Activated gamma-delta T cell treated with anti-CD3 and anti-CD28 coated beads, Interleukin-2, amount 50 U/mL, for 16 hours (primary cell): ENCODE results near the gene TTN.

Experiments used
- DNase-seq: peaks from one replicate; pipeline ENCODE4 v3.0.0-alpha.2; 2020; ENCODE audit warnings: low read depth

TTN gene

DNA sequence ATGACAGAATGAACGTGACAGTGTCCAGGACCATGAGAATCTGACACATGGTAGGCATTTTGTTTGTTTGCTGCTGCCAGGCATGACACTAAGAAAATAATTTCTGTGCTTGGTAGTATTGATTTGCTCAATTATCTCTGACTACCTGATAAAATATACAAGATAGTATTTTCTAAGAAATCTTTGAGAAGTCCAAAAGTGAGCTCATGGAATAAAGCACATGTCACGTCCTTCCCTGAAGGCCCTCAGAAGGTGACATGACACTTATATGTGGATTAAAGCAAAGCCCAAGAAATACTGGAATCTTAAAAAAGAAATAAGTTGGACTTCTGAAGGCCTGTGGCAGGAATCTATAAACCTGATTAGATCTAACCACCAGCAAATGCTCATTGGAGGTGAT lies 3.8 kb upstream of the TTN start:
- DNase-seq, result no peak

DNA sequence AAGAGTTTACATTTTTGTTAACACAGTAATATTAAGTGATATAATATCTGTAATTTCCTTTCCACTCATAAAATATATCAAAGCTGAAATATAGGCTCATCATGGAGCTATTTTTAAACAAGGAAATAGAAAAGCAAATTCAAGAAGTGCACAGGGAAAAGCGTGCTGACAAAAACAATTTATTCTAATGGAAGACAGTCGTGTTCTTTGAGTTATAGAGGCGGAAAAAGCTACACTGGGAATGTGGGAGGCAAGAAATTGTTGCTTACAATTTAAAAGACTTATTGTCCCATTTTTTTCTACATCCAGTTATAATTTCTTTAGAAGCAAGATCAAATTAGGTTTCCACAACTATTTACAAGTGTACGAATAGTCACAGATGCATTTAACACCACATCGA lies 3.2 kb upstream of the TTN start:
- no peak for DNase-seq

DNA sequence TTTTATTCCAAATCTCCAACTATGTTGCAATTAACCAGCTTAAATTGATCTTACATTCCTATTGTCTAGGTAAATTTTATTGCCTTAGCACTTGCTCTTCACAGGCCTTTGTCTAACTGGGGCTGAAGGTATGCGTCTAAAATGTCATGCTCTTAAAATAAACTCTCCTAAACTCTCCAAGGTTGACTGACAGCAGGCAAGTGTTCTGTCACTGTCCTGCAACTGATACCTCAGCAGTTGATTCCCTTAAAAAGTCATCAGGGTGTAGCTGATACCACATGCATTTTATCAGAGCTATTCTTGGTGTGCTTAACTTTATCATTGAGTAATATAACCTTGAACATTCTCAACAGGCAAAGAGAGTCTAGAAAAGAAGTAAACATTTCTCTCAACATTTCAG lies 680 bp downstream of the TTN start:
- no peak for DNase-seq

DNA sequence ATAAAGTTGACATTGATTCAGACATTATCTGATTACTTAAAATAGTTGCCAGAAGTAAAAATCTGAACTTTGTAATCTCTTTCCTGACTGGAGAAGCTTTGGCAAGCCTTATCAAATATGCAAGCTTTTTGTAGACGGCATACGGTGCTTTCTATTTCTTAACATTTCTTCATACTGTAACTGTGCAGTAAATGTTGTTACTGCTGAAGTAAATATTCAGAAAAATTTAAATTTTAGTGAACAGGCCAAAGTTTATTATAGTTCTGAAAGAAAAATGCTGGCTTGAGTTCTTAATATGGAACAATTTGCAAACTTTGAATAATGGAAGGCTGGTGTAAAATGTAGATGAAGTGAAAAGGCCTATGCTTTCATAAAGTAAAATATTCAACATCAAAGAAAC lies 1.8 kb downstream of the TTN start:
- no peak for DNase-seq

DNA sequence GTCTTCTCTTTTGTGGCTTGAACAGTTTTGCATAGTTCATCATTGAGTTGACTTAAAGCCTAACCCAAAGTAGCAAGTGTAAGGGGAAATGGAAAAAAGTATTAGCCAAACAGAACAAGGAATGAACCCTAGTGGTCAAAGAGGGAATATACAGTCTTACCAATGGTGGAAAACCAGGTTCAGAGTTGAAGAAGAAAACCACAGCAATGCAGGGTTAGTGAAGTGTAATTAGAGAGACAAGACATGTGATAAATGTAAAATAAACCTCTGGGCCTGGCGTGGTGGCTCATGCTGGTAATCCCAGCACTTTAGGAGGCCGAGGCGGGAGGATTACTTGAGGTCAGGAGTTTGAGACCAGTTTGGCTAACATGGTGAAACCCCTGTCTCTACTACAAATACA lies 2.4 kb downstream of the TTN start:
- DNase-seq, result no peak

DNA sequence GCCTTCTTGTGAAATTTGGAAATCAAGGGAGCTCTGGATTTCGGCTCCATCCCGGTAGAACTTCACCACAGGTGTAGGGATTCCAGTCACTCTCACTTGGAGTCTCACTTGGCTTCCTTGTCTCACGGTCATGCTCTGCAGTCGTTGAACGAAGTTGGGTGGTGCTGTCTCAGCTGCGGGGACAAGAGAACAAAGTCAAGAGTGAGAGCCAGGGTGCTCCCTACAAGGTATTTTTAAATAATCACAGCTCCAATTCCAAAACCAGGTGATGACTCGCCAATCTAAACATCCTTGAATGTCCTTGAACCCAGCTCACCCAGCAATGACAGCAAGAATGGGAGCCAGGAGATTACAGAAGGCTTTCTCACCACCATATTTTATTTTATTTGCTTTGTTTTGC lies 6.7 kb downstream of the TTN start:
- no peak for DNase-seq

DNA sequence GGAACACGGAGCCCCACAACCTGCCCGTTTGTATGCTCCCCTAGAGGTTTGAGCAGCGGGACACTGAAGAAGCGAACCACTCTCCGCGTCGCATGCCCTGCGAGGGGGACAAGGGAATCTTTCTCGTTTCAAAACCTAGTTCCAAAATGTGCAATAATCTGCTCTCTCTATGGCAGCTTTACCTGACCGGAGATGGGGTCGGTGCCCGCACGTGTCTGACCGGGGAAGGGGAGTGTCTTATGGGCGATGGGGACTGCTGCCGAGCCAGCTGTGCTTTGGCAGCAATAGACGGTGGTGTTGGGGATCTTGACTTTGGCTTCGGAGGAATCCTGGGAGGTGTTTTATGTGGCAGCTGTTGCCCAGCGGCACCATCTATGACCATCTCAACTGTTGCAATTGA lies 7.9 kb downstream of the TTN start:
- DNase-seq, result no peak

DNA sequence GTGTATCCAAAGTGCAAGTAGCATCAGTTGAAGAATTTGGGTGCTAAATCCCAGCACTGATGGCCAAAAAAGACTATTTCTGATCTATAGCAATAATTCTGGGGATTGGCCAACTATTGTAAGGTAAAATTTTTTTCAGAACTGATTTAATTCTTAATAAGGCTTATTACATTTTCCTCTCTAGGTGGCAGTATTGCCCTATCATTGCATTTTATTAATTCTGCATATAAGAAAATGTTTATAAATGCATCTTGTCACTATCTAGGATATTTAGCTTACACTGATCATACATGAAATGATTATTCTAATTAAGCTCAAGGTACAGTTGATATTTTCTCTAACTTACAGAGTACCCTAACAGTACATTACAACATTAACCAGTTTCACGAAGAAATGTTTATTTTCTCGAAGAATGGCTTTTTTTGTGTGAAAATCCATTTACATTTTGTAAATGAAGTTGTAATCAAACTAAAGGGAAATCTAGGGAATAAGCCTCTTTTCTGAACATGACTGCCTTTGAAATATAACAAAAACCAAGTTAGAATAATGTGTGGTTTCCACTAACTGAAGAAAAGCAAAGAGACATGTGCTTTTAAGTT lies 11.0 kb downstream of the TTN start:
- DNase-seq, result no peak

DNA sequence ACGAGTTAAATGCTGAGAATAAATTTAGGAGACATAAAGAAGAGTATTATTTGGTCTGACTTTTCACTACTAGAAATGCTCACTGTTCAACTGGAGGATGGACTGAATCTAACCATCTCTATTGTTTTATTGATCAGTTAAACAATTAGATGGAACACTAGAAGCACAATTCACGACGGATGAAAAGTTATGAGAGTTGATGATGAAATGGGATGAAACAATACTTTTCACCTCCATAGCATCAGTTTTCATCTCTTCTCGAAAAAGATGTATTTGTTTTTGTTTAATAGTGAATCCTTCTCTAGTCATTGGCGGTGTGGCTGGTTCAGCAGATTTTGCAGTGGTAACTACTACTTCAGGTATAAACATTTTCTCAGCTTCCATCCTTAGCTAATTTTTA lies 19.3 kb downstream of the TTN start:
- no peak for DNase-seq

DNA sequence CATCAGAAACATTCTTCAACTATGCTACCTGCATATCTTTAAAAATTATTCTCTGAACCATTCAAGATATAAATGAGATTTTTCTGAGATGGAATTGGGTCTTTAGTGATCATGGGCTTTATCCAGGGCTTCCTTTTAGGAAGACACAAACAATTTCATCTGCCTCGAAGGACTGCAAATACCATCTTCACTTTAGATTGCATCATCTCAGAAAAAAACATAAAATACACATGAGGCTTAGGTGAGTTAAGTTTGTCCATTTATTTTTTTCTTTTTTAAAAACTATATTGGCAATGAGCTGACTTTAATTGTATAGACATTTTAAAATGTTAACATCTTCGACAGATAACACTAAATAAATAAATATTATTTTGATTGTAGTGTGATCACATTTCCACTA lies 20.1 kb downstream of the TTN start:
- DNase-seq, result no peak

DNA sequence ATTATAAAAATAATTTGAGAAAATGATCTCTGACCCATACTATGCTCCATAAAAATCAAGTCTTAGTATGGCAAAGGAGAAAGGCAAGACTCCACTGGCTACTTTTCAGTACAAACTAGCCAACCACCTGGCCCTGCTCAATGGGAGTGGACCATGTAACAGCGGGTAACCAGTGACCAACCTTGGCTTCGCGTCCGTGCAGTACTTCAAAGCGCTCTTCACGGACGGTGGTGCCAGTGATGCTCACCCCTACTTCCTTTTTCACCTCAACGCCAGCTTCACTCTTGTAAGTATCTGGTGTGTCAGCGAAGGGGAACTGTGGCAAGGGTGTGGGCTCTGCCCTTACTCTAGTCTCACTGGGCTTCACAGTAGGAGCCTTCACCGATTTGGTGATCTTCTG lies 23.3 kb downstream of the TTN start:
- DNase-seq, result no peak

DNA sequence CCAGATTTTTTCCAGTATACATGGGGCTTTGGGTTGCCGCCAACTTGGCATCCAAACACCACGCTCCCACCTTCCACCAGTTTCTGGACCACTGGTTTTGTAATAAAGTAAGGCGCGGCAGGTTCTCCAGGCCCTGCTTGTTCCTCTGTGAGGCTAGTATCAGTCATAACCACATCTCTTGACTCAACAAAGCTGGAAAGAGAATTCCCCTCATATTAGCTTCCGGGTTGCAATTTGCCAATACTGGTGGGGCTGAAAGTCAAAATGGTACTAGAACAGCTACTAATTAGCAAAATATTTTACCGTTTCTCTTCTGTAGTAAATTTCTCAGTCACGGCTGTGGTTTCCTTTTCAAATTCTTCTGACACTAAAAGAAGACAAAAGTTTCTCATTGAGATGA lies 25.0 kb downstream of the TTN start:
- no peak for DNase-seq

DNA sequence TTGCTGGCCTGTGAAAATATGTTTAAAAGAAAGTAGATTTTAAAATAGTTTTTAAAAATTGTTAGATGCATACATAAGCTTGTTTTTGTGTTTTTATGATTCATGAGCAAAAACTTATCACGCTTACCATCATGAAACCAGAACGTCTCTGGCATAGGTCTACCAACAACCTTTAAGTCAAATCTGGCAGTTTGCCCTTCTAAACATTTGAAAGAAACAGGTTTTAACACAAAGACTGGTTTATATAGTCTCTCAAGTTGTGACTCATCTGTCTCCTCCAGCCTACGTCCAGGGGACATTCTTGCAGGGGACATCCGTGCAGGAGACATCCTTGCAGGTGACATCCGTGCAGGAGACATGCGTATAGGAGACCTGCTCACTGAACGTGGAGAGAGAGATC lies 29.6 kb downstream of the TTN start:
- DNase-seq, result no peak

DNA sequence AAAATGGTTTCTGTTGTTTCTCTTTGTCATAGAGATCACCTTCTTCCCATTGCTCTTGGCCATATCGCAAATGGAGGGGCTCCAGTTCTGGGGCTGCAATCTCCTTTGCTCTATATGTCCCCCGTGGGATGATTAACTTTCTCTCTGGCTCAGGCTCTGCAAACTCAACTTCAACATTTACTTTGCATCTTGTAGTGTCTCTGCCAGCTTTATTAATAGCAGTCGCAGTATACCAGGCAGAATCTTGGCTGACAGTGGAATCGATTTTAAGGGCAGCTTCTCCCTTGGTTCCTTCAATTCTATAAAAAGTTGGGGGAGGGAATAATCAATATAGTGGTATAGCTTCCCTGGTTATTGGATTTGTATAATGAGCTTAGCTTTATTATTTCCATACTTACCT lies 30.5 kb downstream of the TTN start:
- DNase-seq, result no peak

DNA sequence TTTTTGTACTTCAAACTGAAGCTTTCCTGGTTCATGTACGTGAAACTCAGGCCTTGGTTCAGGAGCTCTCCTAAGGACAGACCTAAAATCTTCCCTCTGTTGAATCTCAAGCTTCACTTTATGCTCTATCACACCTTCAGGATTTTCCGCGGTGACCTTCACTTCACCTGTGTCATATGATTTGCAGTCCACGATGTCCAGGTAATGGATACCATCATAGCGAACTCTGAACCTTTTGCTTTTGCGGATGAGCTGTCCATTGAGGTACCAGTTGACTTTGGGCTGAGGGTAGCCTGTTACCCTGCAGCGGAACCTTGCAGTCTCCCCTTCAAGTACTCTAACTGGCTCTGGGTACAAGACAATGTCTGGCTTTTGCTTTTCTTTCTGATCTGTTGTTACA lies 31.2 kb downstream of the TTN start:
- no peak for DNase-seq

DNA sequence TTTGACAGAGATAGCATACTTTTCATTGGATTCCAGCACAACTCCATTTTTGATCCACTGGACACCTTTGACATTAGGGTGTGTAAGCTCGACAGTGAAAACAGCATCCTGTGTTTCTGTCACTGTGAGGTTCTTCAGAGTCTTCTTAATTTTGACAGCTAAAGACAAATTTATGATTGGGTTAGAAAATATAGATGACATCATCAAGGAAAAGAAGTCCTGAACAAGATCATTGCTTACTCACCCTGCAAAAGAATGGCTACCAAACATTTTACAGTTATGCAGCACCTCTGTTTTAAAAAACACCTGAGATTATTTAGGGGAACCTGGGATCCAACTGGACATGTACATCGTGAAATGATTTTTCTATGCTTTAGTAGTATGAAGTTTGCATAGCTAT lies 36.7 kb downstream of the TTN start:
- DNase-seq, result no peak

DNA sequence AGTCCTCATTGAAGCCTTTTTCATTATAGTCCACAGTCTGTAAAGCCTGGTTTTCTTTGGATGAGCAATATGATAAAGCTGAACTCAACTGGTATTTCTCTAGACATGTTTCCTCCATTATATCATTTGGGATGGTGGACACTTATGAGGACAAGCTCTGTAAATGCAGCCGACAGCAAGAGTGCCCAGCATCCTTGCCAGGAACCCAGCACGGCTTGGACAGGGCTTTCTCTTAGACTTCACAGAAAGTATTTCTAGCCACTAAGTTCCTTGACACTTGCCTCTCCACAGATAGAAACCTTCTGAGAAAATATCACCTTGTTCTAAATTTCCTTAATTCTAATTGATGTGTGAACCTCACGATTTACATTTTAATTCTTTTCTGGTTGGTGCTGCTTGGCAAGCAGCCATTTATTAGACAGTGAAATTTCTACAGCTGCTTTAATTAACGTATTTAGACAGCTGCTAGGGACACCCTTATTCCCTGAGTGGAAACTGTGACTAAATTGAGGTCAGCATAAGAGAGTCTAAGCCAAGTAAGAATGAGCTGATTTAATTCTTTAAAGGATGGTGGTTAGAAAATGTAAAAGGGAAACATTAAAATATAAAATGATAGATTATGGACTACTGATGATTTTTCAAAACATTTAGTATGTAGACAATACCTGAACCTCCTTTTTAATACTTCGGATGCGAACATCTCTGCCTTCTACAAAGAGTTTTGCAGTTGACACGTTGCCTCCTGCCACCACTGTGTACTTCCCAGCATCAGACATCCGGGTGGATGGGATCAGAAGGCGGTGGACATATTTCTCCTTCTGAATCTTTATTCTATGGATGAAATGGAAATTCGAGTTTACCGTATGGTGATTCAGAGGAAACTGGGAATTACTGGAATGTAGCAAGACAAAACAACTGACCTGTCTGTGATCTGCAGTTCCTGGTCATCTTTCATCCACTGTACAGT lies 39.8 kb downstream of the TTN start:
- DNase-seq, result no peak

DNA sequence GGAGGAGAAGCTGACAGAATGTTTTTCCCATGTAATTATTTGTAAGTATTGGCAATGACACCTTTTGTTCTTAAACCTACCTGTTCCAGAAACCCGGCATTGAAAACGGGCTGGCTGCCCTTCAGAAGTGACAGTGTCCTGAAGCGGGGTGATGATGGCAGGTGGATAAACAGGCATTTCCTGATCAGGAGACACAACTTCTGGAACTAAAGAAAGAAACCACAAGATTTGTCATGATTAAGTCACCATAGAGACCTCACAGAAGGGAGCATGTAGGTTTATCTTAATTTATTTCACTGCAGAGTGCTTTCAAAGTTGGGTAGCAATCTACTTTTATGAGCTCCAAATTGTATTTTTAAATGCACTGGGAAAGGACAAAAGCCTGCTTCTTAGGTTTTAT lies 43.1 kb downstream of the TTN start:
- no peak for DNase-seq

DNA sequence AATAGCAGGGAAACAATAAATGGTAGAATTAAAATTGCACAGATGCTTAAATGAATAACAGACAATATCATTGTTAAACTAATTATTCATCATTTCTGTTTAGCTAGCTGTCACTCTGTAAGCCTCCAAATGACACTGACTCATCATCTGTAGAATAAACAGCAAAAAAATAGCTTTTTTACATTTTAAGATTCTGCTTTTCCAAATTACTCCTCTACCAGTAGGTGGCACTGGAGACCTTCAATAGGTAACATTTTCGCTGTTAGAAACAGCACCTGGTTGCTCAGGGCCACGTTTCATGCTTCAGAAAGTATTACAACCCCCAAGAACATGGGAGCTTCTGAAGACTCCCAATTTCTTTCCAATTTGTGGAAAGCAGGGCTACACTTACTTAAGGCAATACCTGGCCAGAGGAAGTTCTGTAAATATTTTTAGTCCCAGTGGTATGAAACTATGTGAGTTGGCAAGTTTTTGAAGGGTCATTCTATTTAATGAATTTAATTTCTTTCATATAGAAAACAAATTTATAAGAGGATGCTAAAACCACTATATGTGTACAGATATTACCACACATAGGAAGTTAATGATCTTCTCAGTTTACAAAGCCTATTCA lies 45.4 kb downstream of the TTN start:
- no peak for DNase-seq

DNA sequence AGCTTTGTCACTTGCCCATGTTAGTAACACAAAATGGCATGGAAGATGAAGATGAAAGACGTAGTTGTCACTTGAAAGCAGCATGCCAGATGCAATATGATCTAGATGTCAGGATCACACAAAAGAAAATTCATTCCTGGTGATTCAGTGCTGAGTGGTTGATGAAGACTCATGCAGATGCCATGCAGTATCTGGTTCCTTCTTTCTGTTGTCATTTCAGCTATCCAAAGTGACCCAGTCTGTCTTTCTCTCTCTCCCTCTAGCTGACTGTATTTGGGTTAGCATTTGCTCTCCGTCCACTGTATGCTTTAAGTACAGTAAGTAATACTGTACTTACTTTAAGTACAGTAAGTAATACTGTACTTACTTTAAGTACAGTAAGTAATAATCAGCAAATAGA lies 50.4 kb downstream of the TTN start:
- no peak for DNase-seq

DNA sequence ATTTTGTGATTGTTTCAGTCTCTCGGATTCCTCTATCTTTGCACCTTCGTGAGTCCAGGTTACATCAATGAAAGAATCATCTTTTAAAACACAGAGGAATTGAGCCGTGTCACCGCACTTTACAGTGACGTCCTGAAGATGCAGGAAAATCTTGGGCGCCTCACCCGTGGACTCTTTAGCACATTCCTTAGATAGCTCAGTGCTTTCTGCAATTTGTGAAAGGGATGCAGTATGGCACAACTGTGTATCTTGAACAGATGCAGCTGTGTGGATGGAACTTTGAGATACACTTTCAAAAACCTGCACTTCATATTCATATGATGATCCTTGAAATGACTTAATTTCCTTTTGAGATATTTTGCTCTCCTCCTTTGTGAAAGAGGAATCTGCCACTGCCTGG lies 50.9 kb downstream of the TTN start:
- no peak for DNase-seq

DNA sequence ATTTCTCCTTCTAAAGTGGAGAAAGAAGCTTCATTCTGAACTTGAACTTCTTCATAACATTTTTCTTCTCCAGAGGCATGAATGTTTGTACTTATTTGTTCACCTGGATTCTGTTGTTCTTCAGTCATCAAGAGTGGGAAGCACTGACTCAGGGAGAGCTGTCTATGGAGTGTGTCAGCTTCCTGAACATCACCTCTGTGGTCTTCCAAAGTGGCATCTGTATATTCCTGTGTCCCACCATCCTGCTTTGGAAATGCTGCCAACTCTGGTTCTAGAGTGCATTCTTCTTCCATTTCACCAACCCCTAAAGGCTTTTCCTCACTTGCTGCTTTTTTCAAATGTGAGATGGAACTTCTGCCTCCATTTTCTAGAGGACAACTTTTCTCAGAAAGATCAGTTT lies 59.5 kb downstream of the TTN start:
- no peak for DNase-seq

DNA sequence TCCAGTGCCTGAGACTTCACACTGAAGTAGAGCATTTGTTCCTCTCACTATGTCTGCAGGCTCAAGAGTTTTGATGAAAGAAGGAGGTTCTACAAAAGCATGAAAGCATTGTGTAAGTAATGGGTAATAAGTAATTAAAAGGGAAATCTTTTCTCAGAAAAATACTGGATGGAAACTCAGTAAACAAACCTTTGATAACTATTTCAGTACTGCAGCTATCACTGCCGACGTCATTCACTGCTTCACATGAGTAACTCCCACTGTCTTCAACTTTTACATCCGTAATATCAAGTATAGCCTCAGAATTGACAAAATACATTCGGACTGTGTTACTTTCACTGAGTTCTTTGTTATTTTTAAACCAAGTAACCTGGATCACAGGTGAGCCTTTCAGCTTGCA lies 72.7 kb downstream of the TTN start:
- DNase-seq, result no peak

DNA sequence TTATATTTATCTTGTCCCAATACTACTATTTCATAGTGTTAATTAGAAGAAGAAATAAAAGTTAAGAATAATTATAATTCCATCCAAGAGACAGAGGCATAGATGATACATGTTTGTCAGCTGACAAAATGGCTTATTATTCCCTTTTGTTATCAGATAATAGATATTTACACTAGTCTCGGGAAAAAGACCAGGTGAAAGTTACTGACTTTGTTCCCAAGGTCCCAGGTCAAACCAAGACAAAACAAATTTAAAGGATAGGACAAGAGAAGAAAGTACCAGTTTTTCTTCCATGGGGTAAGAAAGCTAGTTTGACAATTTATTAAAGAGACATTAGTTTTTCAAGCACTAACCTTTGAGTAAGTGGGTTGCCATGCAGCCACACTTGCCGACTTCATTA lies 73.2 kb downstream of the TTN start:
- DNase-seq, result no peak
